ENCODE measurements around the gene ITPR1.

- TF ChIP-seq CTCF (conservative IDR thresholded peaks at IDR 0.05; ENCODE audit: low read length): no peak
- TF ChIP-seq EZH2phosphoT487 (IDR thresholded peaks at IDR 0.05; ENCODE audit: borderline replicate concordance, low read depth, low read length): no peak
Observed at GRCh38 chr3:4604693-4605092, 111.5 kb downstream of the ITPR1 start.
